HepG2 (cell line): Measurements from ENCODE around the gene RNF14.
"Not testable (repeated sequence)": the region's sequence is repeated elsewhere in the genome, so short reads cannot be mapped to it uniquely, and the experiment has no call there.

Experiments used
- BCLAF1 ChIP-seq: fragments of 450-650 bp; IDR thresholded peaks from 2 replicates; pipeline ENCODE4 v1.6.1; 2017; ENCODE audit warnings: mild to moderate bottlenecking
- CHD2 ChIP-seq: IDR thresholded peaks from 2 replicates; pipeline ENCODE4 v1.6.1; 2011; ENCODE audit warnings: low read depth, low read length, improper control_type of control experiment
- FLYWCH1 ChIP-seq: sonication (generic); formaldehyde crosslinking; IDR thresholded peaks from 2 replicates; pipeline ENCODE4 v1.8.1; 2023; ENCODE audit warnings: mild to moderate bottlenecking, missing genetic modification reagents
- NFKB2 ChIP-seq: sonication (generic); formaldehyde crosslinking; IDR thresholded peaks from 2 replicates; pipeline ENCODE4 v1.4.0; 2020; ENCODE audit warnings: missing genetic modification reagents, borderline replicate concordance
- NR3C1 ChIP-seq: sonication (generic); formaldehyde crosslinking; IDR thresholded peaks from 2 replicates; pipeline ENCODE4 v1.4.0; 2020; ENCODE audit warnings: missing genetic modification reagents
- POLR2A ChIP-seq, 2 experiments: IDR thresholded peaks; 2 replicates each; pipeline ENCODE4 v1.6.1; 2011; ENCODE audit warnings: low read depth in 2 of 2, low read length in 2 of 2, mild to moderate bottlenecking in 1 of 2, moderate library complexity in 1 of 2; ENCODE audit not compliant: insufficient read depth in 1 of 2
- SOX5 ChIP-seq: IDR thresholded peaks from 2 replicates; pipeline ENCODE4 v1.6.1; 2016; ENCODE audit warnings: borderline replicate concordance
- TP53 ChIP-seq: sonication (generic); formaldehyde crosslinking; conservative IDR thresholded peaks from 2 replicates; pipeline ENCODE4 v1.4.0; 2020; ENCODE audit warnings: missing genetic modification reagents
- ZNF234 ChIP-seq: sonication (generic); formaldehyde crosslinking; conservative IDR thresholded peaks from 2 replicates; pipeline ENCODE4 v1.5.1; 2020; ENCODE audit warnings: mild to moderate bottlenecking, missing genetic modification reagents
- ZNF260 ChIP-seq: sonication (generic); formaldehyde crosslinking; IDR thresholded peaks from 2 replicates; pipeline ENCODE4 v1.4.0; 2020; ENCODE audit warnings: missing genetic modification reagents, low read depth, mild to moderate bottlenecking, borderline replicate concordance
- ZNF354B ChIP-seq: sonication (generic); formaldehyde crosslinking; IDR thresholded peaks from 2 replicates; pipeline ENCODE4 v1.8.0; 2022; ENCODE audit warnings: mild to moderate bottlenecking, missing genetic modification reagents
- TF ChIP-seq, protein P1 (sequence below): sonication (generic); formaldehyde crosslinking; IDR thresholded peaks from 2 replicates; pipeline ENCODE4 v1.4.0; 2020; ENCODE audit warnings: low read depth, missing genetic modification reagents
- TF ChIP-seq, protein P2 (sequence below): sonication (generic); formaldehyde crosslinking; IDR thresholded peaks from 2 replicates; pipeline ENCODE4 v1.5.0; 2020; ENCODE audit warnings: mild to moderate bottlenecking, missing genetic modification reagents, moderate library complexity

GRCh38 chr5:142033632-142034567 lies 65.0 kb downstream of the RNF14 start:
- TF ChIP-seq, protein P1, sequence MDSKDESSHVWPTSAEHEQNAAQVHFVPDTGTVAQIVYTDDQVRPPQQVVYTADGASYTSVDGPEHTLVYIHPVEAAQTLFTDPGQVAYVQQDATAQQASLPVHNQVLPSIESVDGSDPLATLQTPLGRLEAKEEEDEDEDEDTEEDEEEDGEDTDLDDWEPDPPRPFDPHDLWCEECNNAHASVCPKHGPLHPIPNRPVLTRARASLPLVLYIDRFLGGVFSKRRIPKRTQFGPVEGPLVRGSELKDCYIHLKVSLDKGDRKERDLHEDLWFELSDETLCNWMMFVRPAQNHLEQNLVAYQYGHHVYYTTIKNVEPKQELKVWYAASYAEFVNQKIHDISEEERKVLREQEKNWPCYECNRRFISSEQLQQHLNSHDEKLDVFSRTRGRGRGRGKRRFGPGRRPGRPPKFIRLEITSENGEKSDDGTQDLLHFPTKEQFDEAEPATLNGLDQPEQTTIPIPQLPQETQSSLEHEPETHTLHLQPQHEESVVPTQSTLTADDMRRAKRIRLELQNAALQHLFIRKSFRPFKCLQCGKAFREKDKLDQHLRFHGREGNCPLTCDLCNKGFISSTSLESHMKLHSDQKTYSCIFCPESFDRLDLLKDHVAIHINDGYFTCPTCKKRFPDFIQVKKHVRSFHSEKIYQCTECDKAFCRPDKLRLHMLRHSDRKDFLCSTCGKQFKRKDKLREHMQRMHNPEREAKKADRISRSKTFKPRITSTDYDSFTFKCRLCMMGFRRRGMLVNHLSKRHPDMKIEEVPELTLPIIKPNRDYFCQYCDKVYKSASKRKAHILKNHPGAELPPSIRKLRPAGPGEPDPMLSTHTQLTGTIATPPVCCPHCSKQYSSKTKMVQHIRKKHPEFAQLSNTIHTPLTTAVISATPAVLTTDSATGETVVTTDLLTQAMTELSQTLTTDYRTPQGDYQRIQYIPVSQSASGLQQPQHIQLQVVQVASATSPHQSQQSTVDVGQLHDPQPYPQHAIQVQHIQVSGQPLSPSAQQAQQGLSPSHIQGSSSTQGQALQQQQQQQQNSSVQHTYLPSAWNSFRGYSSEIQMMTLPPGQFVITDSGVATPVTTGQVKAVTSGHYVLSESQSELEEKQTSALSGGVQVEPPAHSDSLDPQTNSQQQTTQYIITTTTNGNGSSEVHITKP (CRISPR knock-in tag): not testable (repeated sequence)
- TF ChIP-seq ZNF354B (CRISPR knock-in tag); BCLAF1; TP53; FLYWCH1; SOX5 (CRISPR knock-in tag); ZNF234 (CRISPR knock-in tag); NR3C1; CHD2; POLR2A (IDR thresholded peaks at IDR 0.05; ENCODE audit: insufficient read depth in 1 of 2, low read depth in 2 of 2, low read length in 2 of 2); NFKB2 (CRISPR knock-in tag); ZNF260 (CRISPR knock-in tag): not testable (repeated sequence)
- TF ChIP-seq, protein P2, sequence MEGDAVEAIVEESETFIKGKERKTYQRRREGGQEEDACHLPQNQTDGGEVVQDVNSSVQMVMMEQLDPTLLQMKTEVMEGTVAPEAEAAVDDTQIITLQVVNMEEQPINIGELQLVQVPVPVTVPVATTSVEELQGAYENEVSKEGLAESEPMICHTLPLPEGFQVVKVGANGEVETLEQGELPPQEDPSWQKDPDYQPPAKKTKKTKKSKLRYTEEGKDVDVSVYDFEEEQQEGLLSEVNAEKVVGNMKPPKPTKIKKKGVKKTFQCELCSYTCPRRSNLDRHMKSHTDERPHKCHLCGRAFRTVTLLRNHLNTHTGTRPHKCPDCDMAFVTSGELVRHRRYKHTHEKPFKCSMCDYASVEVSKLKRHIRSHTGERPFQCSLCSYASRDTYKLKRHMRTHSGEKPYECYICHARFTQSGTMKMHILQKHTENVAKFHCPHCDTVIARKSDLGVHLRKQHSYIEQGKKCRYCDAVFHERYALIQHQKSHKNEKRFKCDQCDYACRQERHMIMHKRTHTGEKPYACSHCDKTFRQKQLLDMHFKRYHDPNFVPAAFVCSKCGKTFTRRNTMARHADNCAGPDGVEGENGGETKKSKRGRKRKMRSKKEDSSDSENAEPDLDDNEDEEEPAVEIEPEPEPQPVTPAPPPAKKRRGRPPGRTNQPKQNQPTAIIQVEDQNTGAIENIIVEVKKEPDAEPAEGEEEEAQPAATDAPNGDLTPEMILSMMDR (CRISPR knock-in tag): not testable (repeated sequence)
